Suppressor macrophage treated with lipopolysaccharide for 4 hours (primary cell): ENCODE measurements around the gene NRG3.

Experiments used
- DNase-seq: peaks from one replicate; pipeline ENCODE4 v3.0.0-alpha.2; 2020

Gene NRG3

GRCh38 chr10:81874875-81875466 is at the start of gene NRG3:
NRG3 (plus strand) TSS chr10:81875194.
- no peak for DNase-seq

GRCh38 chr10:81828251-81828650 is 46.7 kb upstream of the NRG3 start:
- DNase-seq: no peak

- DNase-seq: no peak
These were observed 43.9 kb upstream of the NRG3 start for GRCh38 chr10:81831060-81831459.

- DNase-seq: no peak
These were observed 36.0 kb upstream of the NRG3 start for GRCh38 chr10:81838950-81839349.

- DNase-seq: no peak
These were observed 32.0 kb upstream of the NRG3 start for GRCh38 chr10:81843042-81843441.

GRCh38 chr10:81847675-81848074 is 27.3 kb upstream of the NRG3 start:
- no peak for DNase-seq

GRCh38 chr10:81848514-81848913 is 26.5 kb upstream of the NRG3 start:
- no peak for DNase-seq

- DNase-seq: no peak
These were observed 26.1 kb upstream of the NRG3 start for GRCh38 chr10:81848931-81849330.

GRCh38 chr10:81862596-81862995 is 12.4 kb upstream of the NRG3 start:
- DNase-seq: no peak

- no peak for DNase-seq
These were observed 11.2 kb upstream of the NRG3 start for GRCh38 chr10:81863771-81864170.

GRCh38 chr10:81865581-81865980 is 9.4 kb upstream of the NRG3 start:
- DNase-seq: no peak

GRCh38 chr10:81866753-81867152 is 8.2 kb upstream of the NRG3 start:
- no peak for DNase-seq

- no peak for DNase-seq
These were observed 4.5 kb upstream of the NRG3 start for GRCh38 chr10:81870472-81870871.

GRCh38 chr10:81871558-81871957 is 3.4 kb upstream of the NRG3 start:
- no peak for DNase-seq

GRCh38 chr10:81872206-81872862 is 2.7 kb upstream of the NRG3 start:
- no peak for DNase-seq

GRCh38 chr10:81873231-81873931 is 1.6 kb upstream of the NRG3 start:
- no peak for DNase-seq

GRCh38 chr10:81873932-81874816 is 820 bp upstream of the NRG3 start:
- DNase-seq: no peak

GRCh38 chr10:81875467-81876252 is 666 bp downstream of the NRG3 start:
- no peak for DNase-seq

- no peak for DNase-seq
These were observed 1.5 kb downstream of the NRG3 start for GRCh38 chr10:81876253-81877077.

GRCh38 chr10:81877596-81877995 is 2.6 kb downstream of the NRG3 start:
- no peak for DNase-seq

- DNase-seq: no peak
These were observed 7.0 kb downstream of the NRG3 start for GRCh38 chr10:81882011-81882410.

GRCh38 chr10:81884856-81885255 is 9.9 kb downstream of the NRG3 start:
- DNase-seq: no peak
